ENCODE results near the gene JARID2. TPM values are rescaled to one million over a fixed set of nuclear protein-coding genes. Genes with fewer than 3 reads are reported as not detected.
A peak's percentile ranks its signal among the peaks of the same experiment; 100 is the strongest.

The JARID2 gene
- total and polyA plus RNA-seq, 11 donors: 3.5 to 12.2 (median 7.5) TPM

GRCh38 chr6:15366003-15366535 is 120.2 kb downstream of the JARID2 start:
- DNase-seq (no peak), ATAC-seq (no peak)
- intact Hi-C loops (cut with DNase I): loop anchor here in 1 of 10 donors (10.0 kb wide), 1 partner anchor 101 kb away; no protein-coding TSS in a partner anchor
- Histone ChIP-seq H3K4me3 (no peak overlapping the region), H3K27me3 (no peaks in the 10 kb centered on the region), H3K4me1 (peaks cover 6 to 83% (median 53%) of the 10 kb centered on the region in 12 donors), H3K36me3 (no peaks in the 10 kb centered on the region), H3K9me3 (no peaks in the 10 kb centered on the region), H3K27ac (no peak overlapping the region)
- WGBS, 4 donors: 24 to 42% (median 32%) methylated on average over 6 of the region's 6 CpGs
- no peak for TF ChIP-seq POLR2A (IDR thresholded peaks at IDR 0.05)
- TF ChIP-seq, protein P1, sequence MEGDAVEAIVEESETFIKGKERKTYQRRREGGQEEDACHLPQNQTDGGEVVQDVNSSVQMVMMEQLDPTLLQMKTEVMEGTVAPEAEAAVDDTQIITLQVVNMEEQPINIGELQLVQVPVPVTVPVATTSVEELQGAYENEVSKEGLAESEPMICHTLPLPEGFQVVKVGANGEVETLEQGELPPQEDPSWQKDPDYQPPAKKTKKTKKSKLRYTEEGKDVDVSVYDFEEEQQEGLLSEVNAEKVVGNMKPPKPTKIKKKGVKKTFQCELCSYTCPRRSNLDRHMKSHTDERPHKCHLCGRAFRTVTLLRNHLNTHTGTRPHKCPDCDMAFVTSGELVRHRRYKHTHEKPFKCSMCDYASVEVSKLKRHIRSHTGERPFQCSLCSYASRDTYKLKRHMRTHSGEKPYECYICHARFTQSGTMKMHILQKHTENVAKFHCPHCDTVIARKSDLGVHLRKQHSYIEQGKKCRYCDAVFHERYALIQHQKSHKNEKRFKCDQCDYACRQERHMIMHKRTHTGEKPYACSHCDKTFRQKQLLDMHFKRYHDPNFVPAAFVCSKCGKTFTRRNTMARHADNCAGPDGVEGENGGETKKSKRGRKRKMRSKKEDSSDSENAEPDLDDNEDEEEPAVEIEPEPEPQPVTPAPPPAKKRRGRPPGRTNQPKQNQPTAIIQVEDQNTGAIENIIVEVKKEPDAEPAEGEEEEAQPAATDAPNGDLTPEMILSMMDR (IDR thresholded peaks at IDR 0.05): no peak

DNA sequence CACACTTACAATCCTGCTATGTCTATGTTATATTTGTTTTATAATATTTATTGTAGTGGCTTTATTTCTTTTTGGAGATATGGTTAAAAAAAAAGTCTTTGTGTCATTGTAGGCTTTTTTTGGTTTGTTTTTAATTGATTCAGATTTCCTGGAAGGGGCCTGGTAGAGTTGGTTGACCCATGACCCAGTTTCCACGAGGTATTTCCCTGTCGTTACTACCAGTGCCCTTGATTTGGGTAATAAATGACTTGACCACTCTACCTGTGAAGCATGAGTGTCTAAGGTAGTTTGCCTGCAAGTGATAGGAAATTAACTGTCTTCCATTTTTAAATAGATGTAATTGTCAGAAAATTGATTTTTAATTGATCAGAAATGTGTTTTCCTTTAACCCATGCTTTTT is 121.0 kb downstream of the JARID2 start:
- ATAC-seq: no peak
- intact Hi-C loops (cut with DNase I): loop anchor here in 1 of 10 donors (10.0 kb wide), 1 partner anchor 102 kb away; no protein-coding TSS in a partner anchor

GRCh38 chr6:15368186-15368585 is 122.3 kb downstream of the JARID2 start:
- Histone ChIP-seq H3K9me3 (no peaks in the 10 kb centered on the region), H3K4me1 (peaks cover 6 to 79% (median 62%) of the 10 kb centered on the region in 12 donors), H3K27ac (peak overlapping the region in 1 of 12 donors; percentile 3), H3K27me3 (no peaks in the 10 kb centered on the region), H3K4me3 (no peak overlapping the region), H3K36me3 (no peaks in the 10 kb centered on the region)
- intact Hi-C loops (cut with DNase I): loop anchor here in 1 of 10 donors (10.0 kb wide), 1 partner anchor 103 kb away; no protein-coding TSS in a partner anchor
- no peak for TF ChIP-seq POLR2A (IDR thresholded peaks at IDR 0.05)
- TF ChIP-seq, protein P1 (IDR thresholded peaks at IDR 0.05): no peak
- DNase-seq (no peak), ATAC-seq (peak in 2 of 4 donors; percentile 21 to 44)

More for the DNA sequence above, 121.0 kb downstream of the JARID2 start:
- DNase-seq: no peak
- no peak overlapping the region for H3K27ac ChIP-seq
- H3K36me3 ChIP-seq: no peaks in the 10 kb centered on the region
- 29 to 41% (median 39%) methylated on average over 2 of the region's 2 CpGs for WGBS, 4 donors
- no peak overlapping the region for H3K4me3 ChIP-seq
- no peak for TF ChIP-seq POLR2A (IDR thresholded peaks at IDR 0.05)
- TF ChIP-seq, protein P1 (IDR thresholded peaks at IDR 0.05): no peak
- H3K4me1 ChIP-seq: peaks cover 6 to 90% (median 58%) of the 10 kb centered on the region in 12 donors
- no peaks in the 10 kb centered on the region for H3K27me3 ChIP-seq
- H3K9me3 ChIP-seq: no peaks in the 10 kb centered on the region

DNA sequence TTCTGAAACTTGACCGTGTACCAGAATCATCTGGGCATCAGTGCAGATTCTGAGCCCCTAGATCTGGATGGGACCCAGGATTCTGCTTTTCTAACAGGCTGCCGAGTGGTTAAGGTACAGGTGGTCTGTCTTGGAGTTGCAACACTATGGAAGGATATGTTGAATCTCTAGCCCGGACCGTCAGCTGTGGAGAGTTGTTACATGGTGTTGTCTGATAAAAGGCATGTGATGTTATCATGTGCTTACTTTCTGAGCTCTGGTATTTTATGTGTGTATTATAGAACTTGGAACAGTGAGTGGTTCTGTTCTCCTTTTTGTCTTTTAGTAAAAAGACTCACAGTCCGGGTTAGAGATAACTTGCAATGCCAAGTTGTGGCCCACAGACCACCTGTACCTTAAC is 123.0 kb downstream of the JARID2 start:
- 58 to 71% (median 62%) methylated on average over 5 of the region's 5 CpGs for WGBS, 4 donors
- Histone ChIP-seq H3K36me3 (no peaks in the 10 kb centered on the region), H3K27me3 (no peaks in the 10 kb centered on the region), H3K4me3 (no peak overlapping the region), H3K9me3 (no peaks in the 10 kb centered on the region), H3K4me1 (peaks cover 6 to 79% (median 61%) of the 10 kb centered on the region in 12 donors), H3K27ac (no peak overlapping the region)
- ATAC-seq: no peak
- no peak for DNase-seq
- TF ChIP-seq POLR2A (IDR thresholded peaks at IDR 0.05): no peak
- TF ChIP-seq, protein P1 (IDR thresholded peaks at IDR 0.05): no peak
- intact Hi-C loops (cut with DNase I): loop anchor here in 1 of 10 donors (10.0 kb wide), 1 partner anchor 104 kb away; no protein-coding TSS in a partner anchor

Data from heart left ventricle (tissue), 16 donors.